T-helper 2 cell treated with Interferon-gamma antibody and Interleukin-4, amounts not matched to agents 5 μg/mL and 100 μg/mL, for 36 hours (primary cell): ENCODE results near the gene CNGA3.
"Not testable (repeated sequence)": the region's sequence is repeated elsewhere in the genome, so short reads cannot be mapped to it uniquely, and the experiment has no call there.

Source experiments
- DNase-seq: peaks from one replicate; pipeline ENCODE4 v3.0.0; 2021; ENCODE audit warnings: low spot score
- H3K27ac Mint-ChIP-seq: one replicate; pipeline ENCODE4 v1.8.0; 2021; ENCODE audit warnings: mild to moderate bottlenecking, mixed read lengths
- H3K27me3 Mint-ChIP-seq: one replicate; pipeline ENCODE4 v1.8.0; 2021; ENCODE audit warnings: low read depth, mixed read lengths
- H3K36me3 Mint-ChIP-seq: one replicate; pipeline ENCODE4 v1.8.0; 2021; ENCODE audit warnings: low read depth, mixed read lengths
- H3K4me1 Mint-ChIP-seq: one replicate; pipeline ENCODE4 v1.8.0; 2021; ENCODE audit warnings: low read depth, mixed read lengths
- H3K4me3 Mint-ChIP-seq: one replicate; pipeline ENCODE4 v1.8.0; 2022; ENCODE audit warnings: mild to moderate bottlenecking, moderate library complexity, mixed read lengths
- H3K9me3 Mint-ChIP-seq: one replicate; pipeline ENCODE4 v1.8.0; 2021; ENCODE audit warnings: mixed read lengths

Gene CNGA3

DNA sequence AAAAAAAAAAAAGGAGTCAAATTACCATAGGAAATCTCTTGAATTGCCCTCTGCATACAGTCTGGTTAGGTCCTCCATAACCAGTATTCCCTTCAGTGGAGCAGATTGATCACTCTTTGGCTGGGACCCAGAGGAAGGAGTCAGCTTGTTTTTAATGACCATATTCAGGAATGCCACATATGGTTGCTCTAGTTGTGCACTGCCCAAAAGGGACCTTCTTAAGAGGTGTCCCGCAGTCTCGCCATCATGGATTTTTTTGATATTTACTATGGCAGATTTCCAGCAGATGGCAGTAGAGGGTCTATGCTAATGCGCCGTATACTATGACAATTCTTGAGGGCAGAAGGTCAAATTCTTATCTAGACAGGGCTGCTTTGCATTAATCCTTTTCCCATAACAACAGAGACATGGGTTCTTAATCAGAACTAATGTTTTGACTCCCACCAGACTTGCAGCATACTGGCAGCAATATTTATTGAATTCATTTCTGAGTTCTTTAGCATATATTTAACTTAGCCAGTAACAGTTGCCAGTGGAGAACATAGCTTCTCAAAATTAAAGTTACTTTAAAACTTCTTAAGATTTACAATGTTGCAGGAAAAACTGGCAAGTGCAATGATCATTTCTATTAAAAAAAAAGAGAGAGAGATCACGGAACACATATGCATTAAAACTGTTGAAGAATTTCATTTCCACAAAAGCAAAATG is 66.6 kb downstream of the CNGA3 start:
- Mint-ChIP-seq H3K36me3 (peaks cover 3% of the 10 kb centered on the region), H3K27ac (no peak overlapping the region), H3K9me3 (peaks cover 9% of the 10 kb centered on the region), H3K4me1 (peaks cover 6% of the 10 kb centered on the region), H3K4me3 (no peak overlapping the region), H3K27me3 (peaks cover 8% of the 10 kb centered on the region)
- peak; percentile 41 for DNase-seq

DNA sequence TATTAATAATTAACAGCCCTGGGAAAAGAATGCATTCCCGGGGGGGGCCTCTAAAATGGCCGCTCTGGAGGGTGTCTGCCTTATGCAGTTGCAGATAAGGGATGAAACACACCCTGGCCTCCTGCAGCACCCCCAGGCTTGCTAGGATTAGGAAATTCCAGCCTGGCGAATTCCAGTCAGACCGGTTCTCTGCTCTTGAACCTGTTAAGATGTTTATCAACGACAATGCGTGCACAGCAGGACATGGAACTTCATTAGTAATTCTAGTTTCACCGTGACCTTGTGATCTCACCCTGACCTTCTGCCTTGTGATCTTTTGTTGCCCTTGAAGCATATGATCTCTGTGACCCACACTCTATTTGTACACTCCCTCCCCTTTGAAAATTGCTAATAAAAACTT is 68.0 kb downstream of the CNGA3 start:
- not testable (repeated sequence) for H3K27ac Mint-ChIP-seq, DNase-seq, H3K36me3 Mint-ChIP-seq, H3K4me3 Mint-ChIP-seq, H3K27me3 Mint-ChIP-seq, H3K4me1 Mint-ChIP-seq, H3K9me3 Mint-ChIP-seq

DNA sequence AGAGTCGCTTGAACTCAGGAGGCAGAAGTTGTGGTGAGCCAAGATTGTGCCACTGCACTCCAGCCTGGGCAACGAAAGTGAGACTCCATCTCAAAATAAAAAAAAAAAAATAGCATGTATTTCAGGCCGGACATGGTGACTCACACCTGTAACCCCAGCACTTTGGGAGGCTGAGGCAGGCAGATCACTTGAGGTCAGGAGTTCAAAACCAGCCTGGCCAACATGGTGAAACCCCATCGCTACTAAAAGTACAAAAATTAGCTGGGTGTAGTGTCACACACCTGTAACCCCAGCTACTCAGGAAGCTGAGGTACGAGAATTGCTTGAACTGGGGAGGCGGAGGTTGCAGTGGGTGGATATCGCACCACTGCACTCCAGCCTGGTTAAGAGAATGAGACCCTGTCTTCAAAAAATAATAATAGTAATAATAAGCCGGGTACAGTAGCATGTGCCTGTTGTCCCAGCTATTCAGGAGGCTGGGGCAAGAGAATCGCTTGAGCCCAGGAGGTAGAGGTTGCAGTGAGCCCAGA is 69.5 kb downstream of the CNGA3 start:
- not testable (repeated sequence) for DNase-seq, H3K4me1 Mint-ChIP-seq, H3K27ac Mint-ChIP-seq, H3K36me3 Mint-ChIP-seq, H3K4me3 Mint-ChIP-seq, H3K27me3 Mint-ChIP-seq, H3K9me3 Mint-ChIP-seq

DNA sequence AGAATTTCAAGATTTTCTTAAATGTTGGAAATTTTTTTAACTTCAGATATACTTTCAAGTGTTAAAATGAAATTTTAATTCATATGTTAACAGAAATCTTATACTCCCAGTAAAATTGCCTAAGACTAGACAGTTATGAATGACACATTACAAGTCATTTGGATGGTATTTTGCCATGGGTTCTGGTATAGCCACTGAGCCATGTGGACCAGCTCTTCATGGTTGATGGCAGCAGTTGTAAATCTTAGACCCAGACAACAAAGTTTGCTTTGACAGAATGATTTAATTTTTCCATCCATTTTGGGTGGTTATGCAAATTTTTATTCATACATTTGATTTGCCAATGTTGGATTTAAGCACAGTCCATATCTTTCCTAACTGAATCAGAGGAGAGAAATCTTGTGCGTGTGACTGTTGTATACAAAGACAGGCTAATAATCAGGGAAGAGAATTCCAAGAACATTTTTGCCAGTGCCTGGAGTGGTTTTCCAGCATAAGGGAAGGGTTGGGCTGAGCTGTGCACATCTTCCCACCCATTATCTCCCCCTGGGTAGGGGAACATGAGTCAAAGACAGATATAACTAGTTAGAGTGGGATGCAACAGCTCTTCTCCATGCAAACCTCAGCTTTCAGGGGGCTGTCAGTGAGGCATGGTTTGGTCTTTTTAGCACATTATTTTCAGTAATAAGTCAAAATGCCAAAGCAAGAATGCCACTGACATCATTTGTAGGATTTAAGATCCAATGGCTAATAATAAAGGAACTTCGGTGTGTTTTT is 70.3 kb downstream of the CNGA3 start:
- DNase-seq = no peak
- Mint-ChIP-seq H3K9me3 (peaks cover 10% of the 10 kb centered on the region), H3K4me1 (peaks cover 6% of the 10 kb centered on the region), H3K4me3 (no peak overlapping the region), H3K36me3 (peaks cover 5% of the 10 kb centered on the region), H3K27me3 (peaks cover 3% of the 10 kb centered on the region), H3K27ac (no peak overlapping the region)

DNA sequence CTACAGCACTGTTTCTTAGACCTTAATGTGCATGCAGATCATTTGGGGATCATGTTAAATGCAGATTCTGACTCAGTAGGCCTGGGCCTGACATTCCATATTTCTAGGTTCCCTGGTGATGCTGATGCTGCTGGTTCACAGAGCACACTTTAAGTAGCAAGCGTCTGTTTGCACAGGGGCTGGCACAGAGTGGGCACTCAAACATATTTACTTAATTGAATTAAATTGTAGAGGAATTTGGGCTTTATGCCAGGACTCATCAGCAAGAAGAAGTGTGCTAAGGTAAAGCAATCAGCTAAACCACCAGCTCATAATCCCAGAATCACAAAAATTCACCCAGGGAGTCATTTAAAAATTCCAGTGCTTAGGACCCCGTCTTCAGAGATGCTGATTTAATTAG is 73.3 kb downstream of the CNGA3 start:
- peaks cover 25% of the 10 kb centered on the region for H3K9me3 Mint-ChIP-seq
- no peak overlapping the region for H3K27ac Mint-ChIP-seq
- peaks cover 7% of the 10 kb centered on the region for H3K36me3 Mint-ChIP-seq
- H3K4me1 Mint-ChIP-seq = no peaks in the 10 kb centered on the region
- peaks cover 5% of the 10 kb centered on the region for H3K27me3 Mint-ChIP-seq
- no peak overlapping the region for H3K4me3 Mint-ChIP-seq
- DNase-seq = no peak

DNA sequence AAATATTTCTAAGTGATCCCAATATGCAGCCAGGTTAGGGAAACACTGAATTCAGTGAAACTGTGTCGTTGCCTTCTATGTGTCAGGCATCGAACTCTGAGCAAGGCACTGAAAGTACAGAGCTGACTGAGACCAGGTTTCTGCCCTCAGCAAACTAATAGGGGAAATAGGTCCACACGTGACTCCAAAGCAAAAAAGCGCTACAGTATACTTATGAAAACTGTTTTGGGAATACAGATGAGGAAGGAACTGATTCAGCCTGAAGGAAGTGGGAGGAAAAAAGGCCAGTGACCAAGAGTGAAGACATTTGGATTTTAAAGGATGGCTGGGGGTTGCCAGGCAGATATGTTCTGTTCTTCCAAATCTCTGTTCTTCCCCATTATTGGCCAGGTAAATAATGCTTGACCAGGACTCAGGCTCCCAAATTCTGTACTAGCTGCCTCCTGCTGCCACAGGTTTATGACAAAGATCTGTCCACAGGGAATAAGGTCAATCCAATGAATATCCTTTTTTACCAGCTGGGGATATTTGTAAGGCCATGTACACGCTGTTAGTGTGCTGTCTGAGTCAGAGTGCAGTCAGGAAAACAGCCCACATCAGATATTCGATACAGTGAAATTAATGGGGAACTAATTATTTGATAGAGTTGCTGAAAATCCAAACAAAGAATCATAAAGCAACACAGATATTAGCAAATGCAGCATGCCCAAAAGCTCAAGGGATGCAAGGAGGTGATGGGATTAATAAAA is 73.9 kb downstream of the CNGA3 start:
- H3K27me3 Mint-ChIP-seq = peaks cover 7% of the 10 kb centered on the region
- H3K27ac Mint-ChIP-seq = no peak overlapping the region
- H3K9me3 Mint-ChIP-seq = peaks cover 19% of the 10 kb centered on the region
- no peaks in the 10 kb centered on the region for H3K4me1 Mint-ChIP-seq
- H3K4me3 Mint-ChIP-seq = no peak overlapping the region
- no peak for DNase-seq
- peaks cover 6% of the 10 kb centered on the region for H3K36me3 Mint-ChIP-seq

DNA sequence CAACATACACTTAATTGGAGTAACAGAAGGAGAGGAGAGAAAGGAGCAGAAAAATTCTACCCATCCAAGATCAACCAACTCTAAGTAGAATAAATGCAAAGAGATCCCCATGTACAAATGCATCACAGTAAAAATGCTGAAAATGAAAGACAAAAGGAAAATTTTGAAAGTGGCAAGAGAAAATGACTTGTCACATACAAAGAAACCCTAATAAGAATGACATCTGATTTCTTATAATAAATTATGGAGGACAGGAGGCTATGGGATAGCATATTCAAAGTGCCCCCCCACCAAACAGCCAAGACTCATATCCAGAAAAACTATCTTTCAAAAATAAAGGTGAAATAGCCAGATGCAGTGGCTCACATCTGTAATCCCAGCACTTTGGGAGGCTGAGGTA is 76.2 kb downstream of the CNGA3 start:
- Mint-ChIP-seq H3K36me3 (peaks cover 6% of the 10 kb centered on the region), H3K27me3 (peaks cover 19% of the 10 kb centered on the region), H3K9me3 (peaks cover 18% of the 10 kb centered on the region), H3K4me3 (no peak overlapping the region), H3K4me1 (no peaks in the 10 kb centered on the region), H3K27ac (no peak overlapping the region)
- DNase-seq = no peak

DNA sequence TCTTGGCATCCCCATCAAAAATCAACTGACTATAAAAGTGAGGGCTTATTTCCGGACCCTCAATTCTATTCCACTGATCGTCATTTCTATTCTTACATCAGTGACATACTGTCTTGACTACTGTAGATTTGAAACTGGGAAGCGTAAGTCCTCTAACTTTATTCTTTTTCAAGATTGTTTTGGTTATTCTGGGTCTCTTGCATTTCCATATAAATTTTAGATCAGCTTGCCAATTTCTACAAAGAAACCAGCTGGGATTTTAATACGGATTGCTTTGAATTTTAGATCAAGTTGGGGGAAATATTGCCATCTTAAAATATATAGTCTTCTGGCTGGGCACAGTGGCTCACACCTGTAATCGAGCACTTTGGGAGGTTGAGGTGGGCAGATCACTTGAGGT is 80.5 kb downstream of the CNGA3 start:
- peaks cover 28% of the 10 kb centered on the region for H3K27me3 Mint-ChIP-seq
- no peak overlapping the region for H3K27ac Mint-ChIP-seq
- peaks cover 4% of the 10 kb centered on the region for H3K36me3 Mint-ChIP-seq
- H3K9me3 Mint-ChIP-seq = peaks cover 17% of the 10 kb centered on the region
- H3K4me1 Mint-ChIP-seq = no peaks in the 10 kb centered on the region
- no peak overlapping the region for H3K4me3 Mint-ChIP-seq
- no peak for DNase-seq

DNA sequence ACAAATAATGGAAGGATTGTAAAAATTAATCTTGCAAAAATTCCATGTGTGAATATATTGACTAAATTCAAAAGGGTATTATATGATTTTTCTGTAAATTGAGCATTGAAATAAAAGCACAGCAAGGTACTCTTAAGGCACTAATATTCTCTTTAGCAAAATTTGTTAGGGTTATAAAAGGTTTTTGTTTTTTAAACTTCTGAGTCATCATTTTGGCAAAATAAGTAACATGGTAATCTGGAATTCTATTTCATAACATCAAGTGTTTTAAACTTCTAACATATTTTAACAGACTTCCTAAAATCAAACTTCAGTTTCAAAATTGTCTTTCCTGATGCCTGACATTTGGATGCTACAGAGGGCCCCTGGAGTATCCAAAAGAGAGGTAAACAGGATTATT is 85.9 kb downstream of the CNGA3 start:
- peaks cover 28% of the 10 kb centered on the region for H3K9me3 Mint-ChIP-seq
- peaks cover 11% of the 10 kb centered on the region for H3K27me3 Mint-ChIP-seq
- no peak overlapping the region for H3K4me3 Mint-ChIP-seq
- H3K36me3 Mint-ChIP-seq = peaks cover under 1% of the 10 kb centered on the region
- no peak for DNase-seq
- peaks cover under 1% of the 10 kb centered on the region for H3K4me1 Mint-ChIP-seq
- no peak overlapping the region for H3K27ac Mint-ChIP-seq

DNA sequence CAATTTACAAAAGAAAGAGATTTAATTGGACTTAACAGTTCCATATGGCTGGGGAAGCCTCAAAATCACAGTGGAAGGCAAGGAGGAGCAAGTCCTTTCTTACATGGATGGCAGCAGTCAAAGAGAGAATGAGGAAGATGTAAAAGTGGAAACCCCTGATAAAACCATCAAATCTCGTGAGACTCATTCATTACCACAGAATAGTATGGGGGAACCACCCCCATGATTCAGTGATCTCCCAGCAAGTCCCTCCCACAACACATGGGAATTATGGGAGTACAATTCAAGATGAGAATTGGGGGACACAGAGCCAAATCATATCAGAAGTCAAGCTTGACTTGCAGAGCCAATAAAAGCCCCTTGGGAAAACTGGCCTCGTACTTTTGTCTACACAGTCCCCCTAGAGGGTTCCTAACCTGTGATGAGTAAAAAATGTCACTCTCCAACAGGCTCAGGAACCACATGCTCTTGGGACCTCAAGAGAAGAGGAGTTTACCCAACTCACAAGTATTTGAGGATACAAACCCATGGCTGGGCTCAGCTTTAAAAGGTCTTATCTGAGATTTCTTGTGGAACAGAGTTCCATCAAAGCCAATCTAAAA is 87.2 kb downstream of the CNGA3 start:
- Mint-ChIP-seq H3K9me3 (peaks cover 33% of the 10 kb centered on the region), H3K36me3 (peaks cover 2% of the 10 kb centered on the region), H3K27ac (no peak overlapping the region), H3K4me1 (peaks cover 7% of the 10 kb centered on the region), H3K4me3 (no peak overlapping the region), H3K27me3 (peaks cover 5% of the 10 kb centered on the region)
- no peak for DNase-seq

DNA sequence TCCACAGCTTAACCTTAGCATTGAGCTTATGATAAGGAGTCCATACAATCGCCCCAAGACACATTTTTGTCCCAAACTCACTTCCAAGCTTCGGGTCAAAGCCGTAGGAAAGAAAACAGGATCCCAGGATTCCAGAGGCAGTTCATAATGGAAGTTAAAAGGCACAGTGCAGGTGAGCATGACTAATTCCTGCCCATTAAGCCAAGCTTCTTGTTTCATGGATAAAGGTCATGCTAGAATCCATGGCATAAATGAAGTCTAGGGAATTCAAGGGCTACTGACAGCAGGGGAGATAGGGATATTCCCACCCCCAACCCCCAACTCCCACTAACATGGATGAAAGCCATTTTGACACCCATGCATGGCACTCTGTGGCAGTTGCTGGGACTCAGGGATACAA is 88.2 kb downstream of the CNGA3 start:
- H3K4me3 Mint-ChIP-seq = no peak overlapping the region
- no peak overlapping the region for H3K27ac Mint-ChIP-seq
- peaks cover 43% of the 10 kb centered on the region for H3K9me3 Mint-ChIP-seq
- DNase-seq = no peak
- H3K4me1 Mint-ChIP-seq = peaks cover 15% of the 10 kb centered on the region
- H3K36me3 Mint-ChIP-seq = peaks cover 8% of the 10 kb centered on the region
- H3K27me3 Mint-ChIP-seq = no peaks in the 10 kb centered on the region

DNA sequence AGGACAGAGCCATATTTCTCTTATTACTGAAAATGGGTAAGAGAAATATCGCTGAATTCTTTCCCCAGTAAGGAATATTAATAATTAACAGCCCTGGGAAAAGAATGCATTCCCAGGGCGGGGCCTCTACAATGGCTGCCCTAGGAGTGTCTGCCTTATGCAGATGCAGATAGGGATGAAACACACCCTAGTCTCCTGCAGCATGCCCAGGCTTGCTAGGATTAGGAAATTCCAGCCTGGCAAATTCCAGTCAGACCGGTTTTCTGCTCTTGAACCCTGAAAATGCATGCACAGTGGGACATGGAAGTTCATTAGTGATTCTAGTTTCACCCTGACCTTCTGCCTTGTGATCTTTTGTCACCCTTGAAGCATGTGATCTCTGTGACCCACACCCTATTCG is 89.4 kb downstream of the CNGA3 start:
- peaks cover 18% of the 10 kb centered on the region for H3K36me3 Mint-ChIP-seq
- peaks cover 21% of the 10 kb centered on the region for H3K4me1 Mint-ChIP-seq
- not testable (repeated sequence) for DNase-seq, H3K27ac Mint-ChIP-seq, H3K4me3 Mint-ChIP-seq, H3K27me3 Mint-ChIP-seq
- peaks cover 55% of the 10 kb centered on the region for H3K9me3 Mint-ChIP-seq

DNA sequence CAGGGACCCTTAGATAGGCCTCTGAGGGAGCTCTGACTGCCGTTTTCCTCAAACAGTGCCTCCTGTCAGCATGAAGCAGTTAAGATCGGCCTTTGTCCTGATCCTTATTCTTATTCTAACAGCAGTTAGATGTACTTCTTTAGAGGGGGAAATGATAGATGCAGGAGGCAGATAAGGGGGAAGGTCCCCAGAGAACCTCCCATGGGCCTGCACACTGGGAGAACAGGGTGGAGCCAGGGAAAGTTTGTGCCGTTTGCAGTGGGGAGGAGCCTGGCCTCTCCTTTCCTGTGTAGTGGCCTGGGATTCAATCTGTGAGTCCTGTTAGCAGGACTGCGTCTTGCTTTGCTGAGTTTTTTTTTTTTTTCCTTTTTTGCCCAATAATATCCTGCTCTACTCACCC is 90.5 kb downstream of the CNGA3 start:
- Mint-ChIP-seq H3K27me3 (no peaks in the 10 kb centered on the region), H3K4me3 (no peak overlapping the region), H3K27ac (no peak overlapping the region), H3K4me1 (peaks cover 21% of the 10 kb centered on the region), H3K36me3 (peaks cover 19% of the 10 kb centered on the region), H3K9me3 (peaks cover 60% of the 10 kb centered on the region)
- DNase-seq = no peak
